H9 (cell line): ENCODE results near the gene SLC19A1. TPM values are rescaled to one million over a fixed set of nuclear protein-coding genes. Genes with fewer than 3 reads are reported as not detected.

Experiments used
- DNase-seq: peaks from one replicate; pipeline ENCODE4 v3.0.0-alpha.2; 2017
- H2AFZ ChIP-seq: one replicate; pipeline ENCODE4 v1.6.1; 2013; ENCODE audit warnings: mild to moderate bottlenecking, low read length, control low read depth, moderate library complexity
- H2AK5ac ChIP-seq: 2 replicates; pipeline ENCODE4 v1.6.1; 2013; ENCODE audit warnings: low read length, control low read depth, mixed read lengths; ENCODE audit not compliant: insufficient read length
- H2BK120ac ChIP-seq: one replicate; pipeline ENCODE4 v1.6.1; 2013; ENCODE audit warnings: low read depth, mild to moderate bottlenecking, low read length, control low read depth, inconsistent platforms; ENCODE audit not compliant: poor library complexity, severe bottlenecking
- H2BK12ac ChIP-seq: 2 replicates; pipeline ENCODE4 v1.6.1; 2013; ENCODE audit warnings: low read length, control low read depth, mixed read lengths, low read depth; ENCODE audit not compliant: insufficient read length
- H2BK15ac ChIP-seq: 2 replicates; pipeline ENCODE4 v1.6.1; 2013; ENCODE audit warnings: low read depth, low read length, control low read depth
- H2BK20ac ChIP-seq: one replicate; pipeline ENCODE4 v1.6.1; 2013; ENCODE audit warnings: low read depth, mild to moderate bottlenecking, low read length, control low read depth, inconsistent platforms; ENCODE audit not compliant: poor library complexity, severe bottlenecking
- H2BK5ac ChIP-seq: 2 replicates; pipeline ENCODE4 v1.6.1; 2013; ENCODE audit warnings: low read length, control low read depth, mixed read lengths; ENCODE audit not compliant: insufficient read length
- H3K14ac ChIP-seq: 2 replicates; pipeline ENCODE4 v1.6.1; 2013; ENCODE audit warnings: low read length, control low read depth; ENCODE audit not compliant: insufficient read depth
- H3K18ac ChIP-seq: 2 replicates; pipeline ENCODE4 v1.6.1; 2013; ENCODE audit warnings: low read depth, mild to moderate bottlenecking, mixed read lengths, low read length, control low read depth; ENCODE audit not compliant: insufficient read length
- H3K23ac ChIP-seq: 2 replicates; pipeline ENCODE4 v1.6.1; 2013; ENCODE audit warnings: low read length, control low read depth, mixed read lengths, low read depth; ENCODE audit not compliant: insufficient read length
- H3K23me2 ChIP-seq: 2 replicates; pipeline ENCODE4 v1.6.1; 2013; ENCODE audit warnings: low read depth, mild to moderate bottlenecking, mixed read lengths, low read length, control low read depth; ENCODE audit not compliant: insufficient read length, poor library complexity, severe bottlenecking
- H3K27ac ChIP-seq: 2 replicates; pipeline ENCODE4 v1.5.1; 2013; ENCODE audit warnings: low read length, control low read depth, mixed read lengths, low read depth; ENCODE audit not compliant: insufficient read length
- H3K27me3 ChIP-seq: 2 replicates; pipeline ENCODE4 v1.6.1; 2013; ENCODE audit warnings: low read length, control low read depth, inconsistent platforms; ENCODE audit not compliant: insufficient read depth
- H3K4ac ChIP-seq: 2 replicates; pipeline ENCODE4 v1.6.1; 2013; ENCODE audit warnings: low read depth, mild to moderate bottlenecking, control low read depth, inconsistent platforms, low read length, moderate library complexity
- H3K4me1 ChIP-seq: 2 replicates; pipeline ENCODE4 v1.6.1; 2013; ENCODE audit warnings: low read length, control low read depth, inconsistent platforms; ENCODE audit not compliant: insufficient read depth
- H3K4me2 ChIP-seq: 2 replicates; pipeline ENCODE4 v1.6.1; 2013; ENCODE audit warnings: low read length, control low read depth, mixed read lengths; ENCODE audit not compliant: insufficient read length, insufficient read depth
- H3K56ac ChIP-seq: 2 replicates; pipeline ENCODE4 v1.6.1; 2013; ENCODE audit warnings: low read depth, mild to moderate bottlenecking, mixed read lengths, low read length, control low read depth; ENCODE audit not compliant: insufficient read length
- H3K79me1 ChIP-seq: 2 replicates; pipeline ENCODE4 v1.6.1; 2013; ENCODE audit warnings: low read depth, mild to moderate bottlenecking, moderate library complexity, low read length, control low read depth, inconsistent platforms; ENCODE audit not compliant: insufficient read depth, poor library complexity, severe bottlenecking
- H3K79me2 ChIP-seq: 2 replicates; pipeline ENCODE4 v1.6.1; 2013; ENCODE audit warnings: low read length, control low read depth, inconsistent platforms; ENCODE audit not compliant: insufficient read depth
- H3K9ac ChIP-seq: 2 replicates; pipeline ENCODE4 v1.6.1; 2013; ENCODE audit warnings: low read length, control low read depth, mixed read lengths; ENCODE audit not compliant: insufficient read length; ENCODE audit errors: extremely low read depth
- H3K9me3 ChIP-seq: one replicate; pipeline ENCODE4 v1.6.1; 2013; ENCODE audit warnings: low read depth, low read length, inconsistent platforms; ENCODE audit not compliant: control insufficient read depth
- H3T11ph ChIP-seq: one replicate; pipeline ENCODE4 v1.6.1; 2013; ENCODE audit warnings: mild to moderate bottlenecking, low read length, control low read depth, inconsistent platforms
- H4K20me1 ChIP-seq: one replicate; pipeline ENCODE4 v1.6.1; 2013; ENCODE audit not compliant: control insufficient read depth, insufficient read length, insufficient read depth
- H4K5ac ChIP-seq: 2 replicates; pipeline ENCODE4 v1.6.1; 2013; ENCODE audit warnings: low read depth, mild to moderate bottlenecking, mixed read lengths, low read length, control low read depth; ENCODE audit not compliant: insufficient read length
- H4K8ac ChIP-seq: replicated peaks from 2 replicates; pipeline ENCODE4 v1.6.1; 2013; ENCODE audit warnings: low read length, control low read depth, mixed read lengths, low read depth; ENCODE audit not compliant: insufficient read length
- H4K91ac ChIP-seq: 2 replicates; pipeline ENCODE4 v1.6.1; 2013; ENCODE audit warnings: low read depth, mild to moderate bottlenecking, moderate library complexity, mixed read lengths, low read length, control low read depth; ENCODE audit not compliant: insufficient read length
- H3K27ac Mint-ChIP-seq, 3 experiments: 2 replicates in 2 of 3; 3 replicates in 1 of 3; pipeline ENCODE4 v1.8.0; 2020 to 2021; ENCODE audit warnings: mixed read lengths in 3 of 3, mild to moderate bottlenecking in 1 of 3, moderate library complexity in 1 of 3
- H3K27me3 Mint-ChIP-seq: 2 replicates; pipeline ENCODE4 v1.8.0; 2021; ENCODE audit warnings: low read depth, mild to moderate bottlenecking, moderate library complexity, mixed read lengths
- H3K36me3 Mint-ChIP-seq, 3 experiments: 2 replicates in 2 of 3; 3 replicates in 1 of 3; pipeline ENCODE4 v1.8.0; 2020 to 2021; ENCODE audit warnings: low read depth in 3 of 3, mixed read lengths in 3 of 3; ENCODE audit not compliant: insufficient read depth in 1 of 3
- H3K4me1 Mint-ChIP-seq, 2 experiments: 2 replicates each; pipeline ENCODE4 v1.8.0; 2020; ENCODE audit warnings: mixed read lengths in 2 of 2
- H3K4me3 Mint-ChIP-seq, 2 experiments: 2 replicates in 1 of 2; 3 replicates in 1 of 2; pipeline ENCODE4 v1.8.0; 2020 to 2021; ENCODE audit warnings: mild to moderate bottlenecking in 2 of 2, mixed read lengths in 2 of 2, moderate library complexity in 1 of 2
- H3K9me3 Mint-ChIP-seq, 2 experiments: 2 replicates in 1 of 2; 3 replicates in 1 of 2; pipeline ENCODE4 v1.8.0; 2020; ENCODE audit warnings: mild to moderate bottlenecking in 2 of 2, mixed read lengths in 2 of 2, moderate library complexity in 1 of 2
- WGBS: extraction: QIAGEN DNeasy Blood & Tissue Kit; methylation state at CpG from one replicate; pipeline ENCODE4 v1.1.7; 2013; ENCODE audit warnings: missing lambda C conversion rate, low lambda C conversion rate, mixed read lengths; ENCODE audit not compliant: insufficient read length; ENCODE audit errors: extremely low coverage; 5-methylcytosine and 5-hydroxymethylcytosine counted together
- total RNA-seq: library from RNA; stranded (reverse); gene quantifications from 2 replicates; pipeline ENCODE4 v1.2.1, GENCODE V29; 2021
- TF ChIP-seq, protein P1 (sequence below): fragments of 200-600 bp; sonication (generic); conservative IDR thresholded peaks from 3 replicates; pipeline ENCODE4 v1.8.0; 2021; ENCODE audit warnings: antibody characterized with exemption, mild to moderate bottlenecking

Gene SLC19A1
- total RNA-seq, 1 experiment from 2014 or later, result 32.4 TPM

DNA sequence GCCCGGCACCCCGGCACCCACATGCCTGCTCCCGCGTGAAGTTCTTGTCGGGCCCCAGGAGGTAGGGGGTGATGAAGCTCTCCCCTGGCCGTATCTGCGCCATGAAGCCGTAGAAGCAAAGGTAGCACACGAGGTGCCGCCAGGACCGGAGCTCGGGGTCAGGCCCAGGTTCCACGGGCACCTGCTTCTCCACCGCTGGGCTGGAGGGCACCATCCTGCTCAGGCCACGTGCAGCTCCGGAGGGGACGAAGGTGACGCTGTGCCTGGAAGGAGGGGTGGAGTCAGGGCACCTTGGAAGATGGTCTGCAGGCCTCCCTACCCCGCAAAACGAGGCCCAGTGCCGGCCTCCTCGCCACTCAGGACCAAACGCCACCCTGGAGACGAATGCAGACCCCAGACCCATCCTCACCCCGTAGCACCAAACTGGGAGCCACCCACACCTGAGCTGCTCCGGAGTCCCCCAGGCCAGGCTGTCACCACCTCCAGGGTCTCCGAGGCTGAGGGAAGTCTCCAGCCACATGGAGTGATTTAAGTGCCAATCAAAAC lies 4.4 kb downstream of the SLC19A1 start:
- DNase-seq, result no peak
- Histone ChIP-seq H2BK5ac (no peak overlapping the region), H3K27me3 (no peaks in the 10 kb centered on the region), H4K91ac (no peak overlapping the region), H2AK5ac (no peak overlapping the region), H3K79me2 (peaks cover 6% of the 10 kb centered on the region; the same call in 1 of the 2 replicates), H3K56ac (no peak overlapping the region), H3K27ac (no peak overlapping the region), H3K79me1 (no peaks in the 10 kb centered on the region), H4K20me1 (no peaks in the 10 kb centered on the region), H2AFZ (no peak overlapping the region), H2BK15ac (no peak overlapping the region), H4K8ac (no peak overlapping the region), H3K9ac (no peak overlapping the region), H3T11ph (no peak overlapping the region), H2BK20ac (no peak overlapping the region), H2BK120ac (no peak overlapping the region), H3K18ac (no peak overlapping the region), H4K5ac (no peak overlapping the region), H3K23ac (no peak overlapping the region), H3K4ac (no peak overlapping the region), H3K14ac (no peak overlapping the region), H2BK12ac (no peak overlapping the region), H3K4me1 (no peaks in the 10 kb centered on the region), H3K23me2 (peaks cover 5% of the 10 kb centered on the region), H3K9me3 (no peaks in the 10 kb centered on the region), H3K4me2 (no peak overlapping the region)
- H3K9me3 Mint-ChIP-seq, result no peaks in the 10 kb centered on the region
- H3K27me3 Mint-ChIP-seq, result no peaks in the 10 kb centered on the region
- H3K4me3 Mint-ChIP-seq, result no peak overlapping the region
- no peak overlapping the region for H3K27ac Mint-ChIP-seq
- H3K36me3 Mint-ChIP-seq, result peaks cover 0 to 8% (median 6%) of the 10 kb centered on the region in 3 experiments; a peak in 6 of 7 replicates
- peaks cover 4 to 5% of the 10 kb centered on the region in 2 experiments for H3K4me1 Mint-ChIP-seq
- TF ChIP-seq, protein P1, sequence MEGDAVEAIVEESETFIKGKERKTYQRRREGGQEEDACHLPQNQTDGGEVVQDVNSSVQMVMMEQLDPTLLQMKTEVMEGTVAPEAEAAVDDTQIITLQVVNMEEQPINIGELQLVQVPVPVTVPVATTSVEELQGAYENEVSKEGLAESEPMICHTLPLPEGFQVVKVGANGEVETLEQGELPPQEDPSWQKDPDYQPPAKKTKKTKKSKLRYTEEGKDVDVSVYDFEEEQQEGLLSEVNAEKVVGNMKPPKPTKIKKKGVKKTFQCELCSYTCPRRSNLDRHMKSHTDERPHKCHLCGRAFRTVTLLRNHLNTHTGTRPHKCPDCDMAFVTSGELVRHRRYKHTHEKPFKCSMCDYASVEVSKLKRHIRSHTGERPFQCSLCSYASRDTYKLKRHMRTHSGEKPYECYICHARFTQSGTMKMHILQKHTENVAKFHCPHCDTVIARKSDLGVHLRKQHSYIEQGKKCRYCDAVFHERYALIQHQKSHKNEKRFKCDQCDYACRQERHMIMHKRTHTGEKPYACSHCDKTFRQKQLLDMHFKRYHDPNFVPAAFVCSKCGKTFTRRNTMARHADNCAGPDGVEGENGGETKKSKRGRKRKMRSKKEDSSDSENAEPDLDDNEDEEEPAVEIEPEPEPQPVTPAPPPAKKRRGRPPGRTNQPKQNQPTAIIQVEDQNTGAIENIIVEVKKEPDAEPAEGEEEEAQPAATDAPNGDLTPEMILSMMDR, result no peak
- WGBS, result no CpG with 5 or more reads among the region's 27 CpGs
